ENCODE measurements around the gene DICER1. TPM values are rescaled to one million over a fixed set of nuclear protein-coding genes. Genes with fewer than 3 reads are reported as not detected.

Gene DICER1
- total RNA-seq, 1 experiment from 2014 or later: 57.1 TPM

DNA sequence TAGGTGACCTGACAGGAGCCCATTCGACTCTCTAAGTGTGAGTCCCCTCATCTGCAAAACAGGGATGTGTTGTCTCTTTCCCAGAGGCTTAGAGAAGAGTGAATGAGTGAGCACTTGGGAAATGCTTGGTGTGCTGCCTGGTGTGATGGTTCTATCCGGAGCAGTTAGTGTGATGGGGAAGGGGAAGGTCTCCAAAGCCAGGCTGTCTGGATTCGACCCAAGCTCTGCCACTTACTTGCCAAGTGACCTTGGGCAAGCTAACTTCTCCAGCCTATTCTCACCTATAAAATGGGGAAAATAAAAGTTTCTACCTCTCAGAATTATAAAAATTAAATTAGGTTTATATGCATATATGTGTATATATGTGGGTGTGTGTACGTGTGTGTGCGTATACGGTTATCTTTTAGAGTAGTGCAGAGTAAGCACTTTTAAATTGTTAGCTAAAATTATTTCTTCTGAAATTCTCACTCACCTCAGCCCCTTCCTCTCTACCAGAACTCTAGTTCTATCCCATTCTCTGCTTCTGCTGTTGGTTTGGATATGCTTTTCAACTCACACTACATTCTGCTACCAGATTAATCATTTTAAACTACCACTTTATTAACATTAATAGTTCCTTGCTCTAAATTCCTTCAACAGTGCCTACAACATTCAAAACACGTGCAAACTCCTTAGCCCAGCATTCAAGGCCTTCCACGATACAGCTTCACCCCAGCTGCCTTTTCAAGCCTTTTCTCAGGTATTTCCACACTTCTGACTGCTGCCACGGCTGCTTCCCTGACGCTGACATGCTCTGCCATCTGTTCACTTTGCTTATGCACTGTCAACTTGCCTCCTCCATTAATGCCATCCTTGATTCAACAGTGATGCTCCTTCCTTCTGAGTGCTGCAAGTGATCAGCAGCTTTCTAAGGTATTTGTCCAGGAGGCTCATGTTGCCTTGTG lies 55.3 kb downstream of the DICER1 start:
- CTCF ChIA-PET: no interaction called here

DNA sequence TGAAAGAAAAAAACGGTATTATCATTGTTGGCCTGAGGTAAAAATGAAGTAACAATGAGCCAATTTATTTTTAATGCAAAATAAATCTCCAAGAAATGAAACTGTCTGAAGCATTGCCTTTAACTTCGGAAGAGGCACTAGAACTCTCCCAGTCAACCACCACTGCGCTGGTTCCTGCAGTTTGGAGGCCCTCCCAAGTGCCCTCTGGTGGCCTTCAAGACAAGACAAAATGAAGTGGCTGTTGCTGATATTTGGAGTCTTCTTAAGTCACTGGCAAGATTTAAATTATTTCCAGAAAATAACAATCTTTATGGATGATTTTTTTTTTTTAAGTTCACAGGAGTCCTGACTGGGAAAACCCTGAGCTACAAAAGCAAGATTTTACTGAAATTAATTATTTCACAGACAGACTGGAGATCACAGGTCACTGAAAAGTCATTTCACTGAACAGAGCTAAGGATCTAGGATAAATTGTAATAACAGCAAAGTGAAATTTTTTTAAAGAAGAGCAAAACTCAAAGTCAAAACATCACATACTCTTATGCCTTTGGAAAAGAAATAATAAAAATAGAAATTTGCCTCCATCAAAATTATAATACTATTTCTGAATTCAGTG lies 58.2 kb downstream of the DICER1 start:
- peak; percentile 86 for DNase-seq (ENCODE audit: low spot score)
- POLR2A ChIA-PET (ENCODE audit: low non-redundant PET): no interaction called here

More for the DNA sequence above, 55.3 kb downstream of the DICER1 start:
- no TSS peak for BruUV-seq (replicated peaks)
- Histone ChIP-seq H3K36me3 (ENCODE audit: insufficient read depth, low read length, poor library complexity, severe bottlenecking) (peaks cover 44% of the 10 kb centered on the region), H3K9me3 (ENCODE audit: low read depth, low read length, poor library complexity, severe bottlenecking) (no peaks in the 10 kb centered on the region), H3K27me3 (replicated peaks; ENCODE audit: insufficient read depth, low read depth, low read length, poor library complexity) (no peaks in the 10 kb centered on the region), H3K4me1 (ENCODE audit: insufficient read depth, low read length, poor library complexity, severe bottlenecking) (peaks cover 36% of the 10 kb centered on the region), H3K27ac (ENCODE audit: low read depth, low read length, poor library complexity, severe bottlenecking) (no peak overlapping the region), H3K4me3 (ENCODE audit: low read depth, low read length, poor library complexity, severe bottlenecking) (no peak overlapping the region)
- DNase-seq (ENCODE audit: low spot score): no peak
- intact Hi-C loops (cut with micrococcal nuclease; ENCODE audit: unreplicated experiment): no loop called here
- POLR2A ChIA-PET (ENCODE audit: low non-redundant PET): no interaction called here
- TF ChIP-seq, protein P1, sequence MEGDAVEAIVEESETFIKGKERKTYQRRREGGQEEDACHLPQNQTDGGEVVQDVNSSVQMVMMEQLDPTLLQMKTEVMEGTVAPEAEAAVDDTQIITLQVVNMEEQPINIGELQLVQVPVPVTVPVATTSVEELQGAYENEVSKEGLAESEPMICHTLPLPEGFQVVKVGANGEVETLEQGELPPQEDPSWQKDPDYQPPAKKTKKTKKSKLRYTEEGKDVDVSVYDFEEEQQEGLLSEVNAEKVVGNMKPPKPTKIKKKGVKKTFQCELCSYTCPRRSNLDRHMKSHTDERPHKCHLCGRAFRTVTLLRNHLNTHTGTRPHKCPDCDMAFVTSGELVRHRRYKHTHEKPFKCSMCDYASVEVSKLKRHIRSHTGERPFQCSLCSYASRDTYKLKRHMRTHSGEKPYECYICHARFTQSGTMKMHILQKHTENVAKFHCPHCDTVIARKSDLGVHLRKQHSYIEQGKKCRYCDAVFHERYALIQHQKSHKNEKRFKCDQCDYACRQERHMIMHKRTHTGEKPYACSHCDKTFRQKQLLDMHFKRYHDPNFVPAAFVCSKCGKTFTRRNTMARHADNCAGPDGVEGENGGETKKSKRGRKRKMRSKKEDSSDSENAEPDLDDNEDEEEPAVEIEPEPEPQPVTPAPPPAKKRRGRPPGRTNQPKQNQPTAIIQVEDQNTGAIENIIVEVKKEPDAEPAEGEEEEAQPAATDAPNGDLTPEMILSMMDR (conservative IDR thresholded peaks at IDR 0.05; ENCODE audit: low read depth, low read length): no peak
- TF ChIP-seq EZH2 (IDR thresholded peaks at IDR 0.05; ENCODE audit: borderline replicate concordance, low read depth, low read length, poor library complexity, severe bottlenecking): no peak

DNA sequence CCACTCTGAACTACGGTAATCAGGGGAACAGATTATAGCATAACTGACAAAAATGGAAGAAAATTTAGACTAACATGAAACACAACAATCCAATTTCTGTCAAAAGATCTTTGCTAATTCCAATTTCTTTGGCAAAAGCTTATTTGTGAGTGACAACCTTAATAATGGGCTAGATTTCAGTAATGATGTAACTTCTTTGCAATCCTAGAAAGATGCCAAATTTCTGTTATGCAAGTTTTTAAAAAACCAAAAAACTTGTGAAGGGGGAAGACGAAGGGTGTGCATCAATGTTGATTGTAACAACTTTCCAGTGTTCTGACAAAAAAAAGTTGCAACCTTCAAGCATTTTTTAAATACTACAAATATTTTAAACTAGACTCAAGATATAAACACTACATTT lies 59.9 kb downstream of the DICER1 start:
- ChIA-PET POLR2A (ENCODE audit: low non-redundant PET) (no interaction called here), CTCF (no interaction called here)
- H3K4me1 ChIP-seq (ENCODE audit: insufficient read depth, low read length, poor library complexity, severe bottlenecking): peaks cover 55% of the 10 kb centered on the region
- no TSS peak for BruUV-seq (replicated peaks)
- peaks cover 26% of the 10 kb centered on the region for H3K36me3 ChIP-seq (ENCODE audit: insufficient read depth, low read length, poor library complexity, severe bottlenecking)
- H3K4me3 ChIP-seq (ENCODE audit: low read depth, low read length, poor library complexity, severe bottlenecking): no peak overlapping the region
- peak overlapping the region; percentile 76 for H3K27ac ChIP-seq (ENCODE audit: low read depth, low read length, poor library complexity, severe bottlenecking)
- intact Hi-C loops (cut with micrococcal nuclease; ENCODE audit: unreplicated experiment): loop anchor here (10.0 kb wide), 2 partner anchors 267 to 327 kb away; no protein-coding TSS in a partner anchor
- DNase-seq (ENCODE audit: low spot score): no peak
- H3K9me3 ChIP-seq (ENCODE audit: low read depth, low read length, poor library complexity, severe bottlenecking): no peaks in the 10 kb centered on the region
- H3K27me3 ChIP-seq (replicated peaks; ENCODE audit: insufficient read depth, low read depth, low read length, poor library complexity): no peaks in the 10 kb centered on the region
- TF ChIP-seq EZH2 (IDR thresholded peaks at IDR 0.05; ENCODE audit: borderline replicate concordance, low read depth, low read length, poor library complexity, severe bottlenecking): no peak
- TF ChIP-seq, protein P1 (conservative IDR thresholded peaks at IDR 0.05; ENCODE audit: low read depth, low read length): no peak

More for the DNA sequence above, 58.2 kb downstream of the DICER1 start:
- Histone ChIP-seq H3K27me3 (replicated peaks; ENCODE audit: insufficient read depth, low read depth, low read length, poor library complexity) (no peaks in the 10 kb centered on the region), H3K4me3 (ENCODE audit: low read depth, low read length, poor library complexity, severe bottlenecking) (no peak overlapping the region), H3K36me3 (ENCODE audit: insufficient read depth, low read length, poor library complexity, severe bottlenecking) (peaks cover 20% of the 10 kb centered on the region), H3K4me1 (ENCODE audit: insufficient read depth, low read length, poor library complexity, severe bottlenecking) (peaks cover 52% of the 10 kb centered on the region), H3K27ac (ENCODE audit: low read depth, low read length, poor library complexity, severe bottlenecking) (no peak overlapping the region), H3K9me3 (ENCODE audit: low read depth, low read length, poor library complexity, severe bottlenecking) (no peaks in the 10 kb centered on the region)
- no TSS peak for BruUV-seq (replicated peaks)
- intact Hi-C loops (cut with micrococcal nuclease; ENCODE audit: unreplicated experiment): loop anchor here (1.0 to 10.0 kb wide), 3 partner anchors 266 to 410 kb away; no protein-coding TSS in a partner anchor
- CTCF ChIA-PET: interaction anchor here (0.7 kb wide), 1 partner anchor 483 kb away, joined by 7 read pairs; no protein-coding TSS in a partner anchor
- no peak for TF ChIP-seq EZH2 (IDR thresholded peaks at IDR 0.05; ENCODE audit: borderline replicate concordance, low read depth, low read length, poor library complexity, severe bottlenecking)
- TF ChIP-seq, protein P1 (conservative IDR thresholded peaks at IDR 0.05; ENCODE audit: low read depth, low read length): peak; percentile 89
